HFFc6 (cell line): Measurements from ENCODE around the gene AGFG2. TPM values are rescaled to one million over a fixed set of nuclear protein-coding genes. Genes with fewer than 3 reads are reported as not detected.

Experiments used
- DNase-seq: peaks from one replicate; pipeline ENCODE4 v3.0.0-alpha.2; 2018
- H3K27ac Mint-ChIP-seq: 2 replicates; pipeline ENCODE4 v1.8.0; 2020; ENCODE audit warnings: mild to moderate bottlenecking, mixed read lengths
- H3K27me3 Mint-ChIP-seq: 2 replicates; pipeline ENCODE4 v1.8.0; 2021; ENCODE audit warnings: mild to moderate bottlenecking, moderate library complexity, mixed read lengths; ENCODE audit not compliant: insufficient read depth
- H3K36me3 Mint-ChIP-seq: 2 replicates; pipeline ENCODE4 v1.8.0; 2021; ENCODE audit warnings: low read depth, mixed read lengths
- H3K4me1 Mint-ChIP-seq: 2 replicates; pipeline ENCODE4 v1.8.0; 2020; ENCODE audit warnings: low read depth, mixed read lengths
- H3K4me3 Mint-ChIP-seq: 2 replicates; pipeline ENCODE4 v1.8.0; 2020; ENCODE audit warnings: mild to moderate bottlenecking, moderate library complexity, mixed read lengths
- H3K9me3 Mint-ChIP-seq: 2 replicates; pipeline ENCODE4 v1.8.0; 2020; ENCODE audit warnings: mild to moderate bottlenecking, mixed read lengths
- CTCF ChIP-seq: fragments of 200-600 bp; sonication (generic); IDR thresholded peaks from 2 replicates; pipeline ENCODE4 v1.5.0; 2021; ENCODE audit warnings: antibody characterized with exemption, mild to moderate bottlenecking
- total RNA-seq, 6 experiments: library from RNA; stranded (reverse); fragmentation: NEBNext Ultra II Directional; extraction: Animal tissue kit (Norgen Biotek cat#: 25700); gene quantifications; 2 replicates in 1 of 6; 3 replicates in 5 of 6; pipeline ENCODE4 v1.2.3, GENCODE V29; 2021

AGFG2 gene
- total RNA-seq, 6 experiments from 2014 or later: 14.4 to 21.4 (median 18.9) TPM

- Mint-ChIP-seq H3K9me3 (no peaks in the 10 kb centered on the region), H3K4me3 (no peak overlapping the region), H3K27ac (no peak overlapping the region; the same call in 1 of the 2 replicates)
These were observed 43.1 kb downstream of the AGFG2 start for GRCh38 chr7:100582041-100582579.

GRCh38 chr7:100582650-100583049 lies 43.6 kb downstream of the AGFG2 start:
- no peak overlapping the region; the same call in 1 of the 2 replicates for H3K27ac Mint-ChIP-seq
- H3K4me3 Mint-ChIP-seq: no peak overlapping the region
- no peak for DNase-seq
- peaks cover 3% of the 10 kb centered on the region for H3K27me3 Mint-ChIP-seq
- no peaks in the 10 kb centered on the region for H3K9me3 Mint-ChIP-seq
- H3K36me3 Mint-ChIP-seq: peaks cover 10% of the 10 kb centered on the region
- no peak for TF ChIP-seq CTCF
- peaks cover 26% of the 10 kb centered on the region for H3K4me1 Mint-ChIP-seq

More at GRCh38 chr7:100582041-100582579, 43.1 kb downstream of the AGFG2 start:
- no peak for TF ChIP-seq CTCF
- no peak for DNase-seq
- Mint-ChIP-seq H3K4me1 (peaks cover 26% of the 10 kb centered on the region), H3K27me3 (peaks cover 3% of the 10 kb centered on the region), H3K36me3 (peaks cover 10% of the 10 kb centered on the region)

- no peaks in the 10 kb centered on the region for H3K9me3 Mint-ChIP-seq
- H3K4me3 Mint-ChIP-seq: peak overlapping the region; percentile 95
- TF ChIP-seq CTCF: no peak
- H3K27me3 Mint-ChIP-seq: peaks cover 3% of the 10 kb centered on the region
- peaks cover 30% of the 10 kb centered on the region for H3K4me1 Mint-ChIP-seq
- H3K36me3 Mint-ChIP-seq: peaks cover 10% of the 10 kb centered on the region
- peak overlapping the region; percentile 87 for H3K27ac Mint-ChIP-seq
- DNase-seq: no peak
These were observed 44.4 kb downstream of the AGFG2 start for GRCh38 chr7:100583132-100584053.

GRCh38 chr7:100584054-100584682 lies 45.2 kb downstream of the AGFG2 start:
- Mint-ChIP-seq H3K36me3 (peaks cover 10% of the 10 kb centered on the region), H3K4me3 (peak overlapping the region; percentile 95), H3K27me3 (peaks cover 3% of the 10 kb centered on the region), H3K9me3 (no peaks in the 10 kb centered on the region), H3K27ac (peak overlapping the region; percentile 87), H3K4me1 (peaks cover 30% of the 10 kb centered on the region)
- no peak for DNase-seq
- no peak for TF ChIP-seq CTCF

- Mint-ChIP-seq H3K9me3 (no peaks in the 10 kb centered on the region), H3K27me3 (peaks cover 3% of the 10 kb centered on the region), H3K4me3 (peak overlapping the region; percentile 95), H3K27ac (peak overlapping the region; percentile 87), H3K4me1 (peaks cover 30% of the 10 kb centered on the region), H3K36me3 (peaks cover 6% of the 10 kb centered on the region)
- DNase-seq: peak; percentile 74
- TF ChIP-seq CTCF: no peak
These were observed 45.9 kb downstream of the AGFG2 start for GRCh38 chr7:100584683-100585510.
